NCI-H2196 treated with DMSO at 0.1 percent for 48 hours (cell line): ENCODE measurements around the gene OGG1.

Experiments used
- DNase-seq: peaks from one replicate; lab custom pipeline; 2025; ENCODE audit not compliant: unreplicated experiment; lab: John Stamatoyannopoulos, UW

OGG1 gene

DNA sequence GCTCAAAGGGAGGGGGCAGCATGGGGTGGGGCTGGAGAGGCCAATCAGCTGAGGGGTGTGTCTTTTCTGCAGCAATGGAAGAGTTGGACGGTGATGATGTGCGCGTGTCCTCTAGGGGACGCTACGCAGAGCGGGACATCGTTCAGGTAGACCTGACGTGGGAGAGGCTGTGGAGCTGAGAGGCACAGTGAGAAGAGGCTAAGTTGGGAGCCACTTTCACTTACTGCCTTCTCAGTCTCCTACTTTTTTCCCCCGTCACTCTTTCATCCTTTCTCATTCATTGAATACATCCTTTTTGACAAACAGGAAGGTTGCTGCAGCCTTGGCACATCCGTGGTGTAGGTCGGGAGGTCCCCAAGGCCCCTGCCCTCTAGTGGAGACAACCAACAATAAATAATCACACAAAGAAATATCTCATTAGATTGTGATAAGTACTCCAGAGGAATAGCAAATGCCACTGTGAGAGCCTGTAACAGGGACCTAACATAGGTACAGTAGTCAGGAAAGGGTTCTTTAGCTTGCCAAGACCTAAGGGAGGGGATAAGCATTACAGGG is 22.6 kb upstream of the OGG1 start:
- no peak for DNase-seq

DNA sequence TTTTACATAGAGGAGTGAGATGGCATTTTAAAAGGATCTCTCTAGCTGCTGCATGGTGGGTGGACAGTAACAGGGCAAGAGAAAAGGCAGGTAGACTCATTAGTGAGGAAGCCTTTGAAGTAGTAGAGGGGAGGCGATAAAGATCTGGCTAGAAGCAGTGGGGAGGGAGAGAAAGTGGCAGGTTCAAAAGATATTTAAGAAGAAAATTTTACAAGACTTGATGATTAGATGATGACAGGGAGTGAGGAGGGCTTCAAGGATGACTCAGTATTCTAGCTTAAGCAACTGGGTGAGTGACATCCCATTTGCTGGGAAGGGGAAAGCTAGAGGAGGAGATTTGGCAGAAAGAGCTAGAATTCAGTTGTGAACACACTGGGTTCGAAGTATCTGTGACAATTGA is 22.0 kb upstream of the OGG1 start:
- DNase-seq = no peak

DNA sequence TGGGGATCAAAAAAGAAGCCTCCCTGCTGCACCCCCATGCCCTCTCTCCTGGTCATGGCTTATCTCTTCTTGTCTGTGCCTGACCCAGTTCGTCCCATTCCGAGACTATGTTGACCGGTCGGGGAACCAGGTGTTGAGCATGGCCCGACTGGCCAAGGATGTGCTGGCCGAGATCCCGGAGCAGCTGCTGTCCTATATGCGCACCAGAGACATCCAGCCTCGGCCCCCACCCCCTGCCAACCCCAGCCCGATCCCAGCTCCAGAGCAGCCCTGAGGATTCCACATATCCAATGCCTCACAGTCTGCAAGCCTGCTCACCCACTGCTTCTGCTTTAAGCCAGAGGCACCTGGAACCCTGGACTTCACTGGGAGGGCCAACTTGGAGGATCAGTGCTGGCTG is 20.3 kb upstream of the OGG1 start:
- DNase-seq = no peak

DNA sequence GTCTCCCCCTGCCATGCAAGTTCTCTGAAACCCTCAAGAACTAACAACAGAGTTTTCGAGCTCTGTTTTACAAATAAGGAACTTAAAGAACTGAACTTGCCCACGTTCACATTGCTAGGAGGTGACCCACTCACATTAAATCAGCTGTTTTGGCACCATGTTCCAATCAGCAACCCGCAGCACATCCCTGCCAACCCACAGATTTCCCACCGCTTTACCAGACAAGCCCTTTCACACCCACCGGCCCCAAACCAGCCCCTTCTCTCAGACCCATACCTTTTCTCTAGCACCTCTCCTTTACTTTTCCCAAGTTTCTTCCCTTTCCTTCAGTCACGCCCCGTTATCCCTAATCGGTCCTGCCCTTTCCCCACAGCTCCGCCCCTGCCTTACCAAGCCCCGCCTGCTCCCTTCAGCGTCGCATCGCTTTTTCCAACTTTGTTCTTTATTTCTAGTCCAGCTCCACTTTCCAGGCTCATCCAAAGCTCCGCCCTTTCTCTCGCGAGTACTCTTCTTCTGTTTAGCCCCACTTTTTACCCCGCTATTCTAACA is 19.0 kb upstream of the OGG1 start:
- no peak for DNase-seq

DNA sequence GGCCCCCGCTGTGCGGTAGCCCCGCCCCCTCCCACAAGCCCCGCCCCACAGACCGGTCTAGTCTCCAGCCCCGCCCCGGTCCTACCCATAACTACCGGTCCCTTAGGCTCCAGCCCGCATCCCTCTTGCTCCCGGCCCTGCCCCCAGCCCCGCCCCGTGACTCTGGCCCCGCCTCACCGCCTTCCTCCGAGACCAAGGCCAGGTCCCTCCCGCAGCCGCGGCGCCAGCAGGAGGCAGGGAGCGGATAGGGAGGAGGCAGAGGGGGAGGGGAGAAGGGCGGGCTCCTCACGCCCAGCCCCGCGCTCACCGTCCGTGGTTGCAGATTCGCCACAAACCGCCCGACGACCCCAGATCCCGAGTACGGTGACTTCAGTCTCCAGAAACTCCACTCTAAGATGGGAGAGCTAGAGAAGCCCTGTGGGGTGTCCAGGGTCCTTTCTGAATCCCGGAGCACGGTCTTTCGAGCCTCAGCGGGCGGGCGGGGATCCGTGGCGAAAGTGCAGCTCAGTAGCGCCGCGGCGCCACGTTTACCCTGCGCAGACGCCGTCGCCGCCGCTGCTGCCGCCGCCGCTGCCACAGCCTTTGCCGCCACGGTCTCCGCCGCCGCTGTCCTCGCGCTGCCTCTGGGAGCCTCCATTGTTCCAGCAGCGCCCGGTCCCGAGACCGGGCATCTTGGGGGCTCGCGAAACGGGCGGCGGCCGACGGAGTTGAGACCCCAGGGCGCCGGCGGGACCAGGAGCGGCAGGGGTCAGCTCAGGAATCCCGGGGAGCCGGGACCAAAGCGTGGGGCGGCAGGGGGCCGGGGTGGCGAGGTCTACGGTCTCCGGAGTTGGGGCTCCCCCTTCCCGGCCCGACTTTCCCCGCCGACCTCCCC is 18.3 kb upstream of the OGG1 start, which contains the start of gene BRPF1:
Gene BRPF1 (plus strand): TSS at position 530 of the 874 bp plus-strand sequence. CDS start 2,406 bp downstream, outside the sequence.
- DNase-seq = peak; percentile 71

DNA sequence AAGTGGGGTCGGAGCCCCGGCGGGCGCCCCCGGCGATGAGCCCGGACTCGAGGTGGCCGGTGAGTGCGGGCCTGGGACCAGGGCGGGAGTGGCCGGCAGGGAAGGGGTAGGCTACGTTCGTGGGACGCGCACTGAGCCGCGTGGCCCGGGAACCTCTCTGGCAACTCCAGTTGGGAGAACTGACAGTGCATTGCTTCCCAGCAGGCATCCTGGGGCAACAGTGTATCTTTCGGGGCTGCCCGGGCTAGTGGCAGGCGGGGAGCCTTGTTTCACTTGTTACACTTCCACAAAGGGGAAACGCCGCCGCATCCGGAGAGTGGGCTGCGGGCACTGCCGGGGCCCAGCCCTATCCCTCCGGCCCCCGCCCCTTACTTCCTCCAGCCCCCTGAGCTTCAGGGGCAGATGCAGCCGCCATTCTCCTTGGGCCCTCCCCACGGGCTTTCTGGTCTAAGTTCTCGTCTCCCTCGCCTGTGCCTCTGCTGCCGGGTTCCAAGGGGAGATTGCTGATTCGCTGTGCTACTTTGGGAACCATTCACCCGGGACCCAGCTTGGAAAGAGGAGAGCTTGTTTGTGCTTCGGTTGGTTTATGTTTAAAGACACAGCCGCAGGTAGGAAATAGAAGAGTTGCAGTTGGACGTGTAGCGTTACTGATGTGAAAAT is 17.5 kb upstream of the OGG1 start:
- DNase-seq = no peak

DNA sequence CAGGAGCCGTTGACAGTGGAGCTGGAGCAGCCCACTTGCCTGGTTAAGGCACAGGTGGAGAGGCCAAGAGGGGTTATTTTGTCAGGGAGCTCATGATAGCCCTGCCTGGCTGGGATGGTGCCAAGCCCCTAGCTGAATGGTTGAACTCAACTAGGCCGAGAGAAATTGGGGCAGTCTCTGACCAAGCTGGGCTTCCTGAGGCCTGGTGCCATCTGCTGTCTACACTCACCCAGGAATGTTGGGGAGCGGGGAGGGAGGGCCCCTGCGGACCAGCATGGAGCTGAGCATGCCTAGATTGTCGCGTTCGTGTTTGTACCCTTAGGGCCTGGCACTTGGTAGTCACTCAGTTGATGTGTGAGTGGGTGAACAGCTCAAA is 17.0 kb upstream of the OGG1 start:
- no peak for DNase-seq

DNA sequence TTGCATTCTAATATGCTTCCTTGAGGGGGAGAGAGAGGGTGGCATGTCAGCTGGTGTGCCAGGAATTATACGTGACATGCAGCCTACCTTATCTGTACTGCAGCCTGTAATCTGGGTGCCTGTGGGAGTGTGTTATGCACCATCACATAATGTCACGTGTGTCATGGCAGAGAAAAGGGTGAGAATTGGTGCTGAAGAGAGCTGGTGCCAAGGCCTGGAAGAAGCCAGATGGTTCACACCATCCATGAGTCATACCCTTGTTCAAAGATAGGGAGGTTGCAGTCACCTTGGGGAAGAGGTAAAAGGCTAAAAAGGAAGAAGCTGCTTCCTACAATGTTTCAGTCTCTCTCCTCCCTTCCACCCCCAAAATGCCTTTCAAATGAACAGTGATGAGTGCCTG is 12.9 kb upstream of the OGG1 start:
- no peak for DNase-seq

DNA sequence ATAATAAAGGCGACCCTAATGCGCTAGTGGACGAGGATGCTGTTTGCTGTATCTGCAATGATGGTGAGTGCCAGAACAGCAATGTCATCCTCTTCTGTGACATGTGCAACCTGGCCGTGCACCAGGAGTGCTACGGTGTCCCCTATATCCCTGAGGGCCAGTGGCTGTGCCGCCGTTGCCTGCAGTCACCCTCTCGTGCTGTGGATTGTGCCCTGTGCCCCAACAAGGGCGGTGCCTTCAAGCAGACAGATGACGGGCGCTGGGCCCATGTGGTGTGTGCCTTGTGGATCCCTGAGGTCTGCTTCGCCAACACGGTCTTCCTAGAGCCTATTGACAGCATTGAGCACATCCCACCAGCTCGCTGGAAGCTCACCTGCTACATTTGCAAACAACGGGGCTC is 10.6 kb upstream of the OGG1 start:
- no peak for DNase-seq

DNA sequence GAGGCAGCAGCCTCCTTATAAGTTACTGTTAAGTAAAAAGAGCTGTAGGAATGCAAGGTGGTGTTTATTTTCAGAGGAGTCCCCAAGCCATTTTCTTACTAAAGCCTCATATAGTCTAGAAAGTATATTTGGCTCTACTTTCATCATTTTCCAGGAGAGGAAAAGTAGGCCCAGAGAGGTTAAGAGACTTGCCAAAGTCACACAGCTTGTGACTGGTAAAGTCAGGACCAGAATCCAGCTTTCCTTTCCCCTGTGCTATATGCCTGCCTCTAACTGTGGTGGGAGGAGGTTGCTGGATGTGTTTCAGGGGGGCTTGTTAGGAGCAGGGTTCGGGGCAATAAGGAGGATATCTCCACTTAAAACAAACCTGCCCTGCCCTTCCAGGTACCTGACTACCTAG is 7.2 kb upstream of the OGG1 start:
- no peak for DNase-seq

DNA sequence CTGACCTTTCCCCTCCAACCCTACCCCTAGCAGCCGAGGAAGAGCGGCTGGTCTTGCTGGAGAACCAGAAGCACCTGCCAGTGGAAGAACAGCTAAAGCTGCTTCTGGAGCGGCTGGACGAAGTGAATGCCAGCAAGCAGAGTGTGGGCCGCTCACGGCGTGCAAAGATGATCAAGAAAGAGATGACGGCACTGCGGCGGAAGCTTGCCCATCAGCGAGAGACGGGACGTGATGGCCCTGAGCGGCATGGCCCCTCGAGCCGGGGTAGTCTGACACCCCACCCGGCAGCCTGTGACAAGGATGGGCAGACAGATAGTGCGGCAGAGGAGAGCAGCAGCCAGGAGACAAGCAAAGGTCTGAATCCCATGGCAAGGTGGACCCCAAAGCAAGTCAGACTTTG is 6.2 kb upstream of the OGG1 start:
- DNase-seq = no peak

DNA sequence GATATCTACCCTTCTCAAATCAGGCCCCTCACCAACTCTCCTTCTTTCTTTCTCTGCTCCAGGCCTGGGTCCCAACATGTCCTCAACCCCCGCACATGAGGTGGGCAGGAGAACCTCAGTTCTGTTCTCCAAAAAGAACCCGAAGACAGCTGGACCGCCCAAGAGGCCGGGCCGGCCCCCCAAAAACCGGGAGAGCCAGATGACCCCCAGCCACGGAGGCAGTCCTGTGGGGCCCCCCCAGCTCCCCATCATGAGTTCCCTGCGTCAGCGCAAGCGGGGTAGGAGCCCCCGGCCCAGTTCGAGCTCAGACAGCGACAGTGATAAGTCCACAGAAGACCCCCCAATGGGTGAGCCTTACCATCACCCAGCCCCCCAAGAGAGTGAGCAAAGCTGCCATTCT is 5.6 kb upstream of the OGG1 start:
- no peak for DNase-seq

DNA sequence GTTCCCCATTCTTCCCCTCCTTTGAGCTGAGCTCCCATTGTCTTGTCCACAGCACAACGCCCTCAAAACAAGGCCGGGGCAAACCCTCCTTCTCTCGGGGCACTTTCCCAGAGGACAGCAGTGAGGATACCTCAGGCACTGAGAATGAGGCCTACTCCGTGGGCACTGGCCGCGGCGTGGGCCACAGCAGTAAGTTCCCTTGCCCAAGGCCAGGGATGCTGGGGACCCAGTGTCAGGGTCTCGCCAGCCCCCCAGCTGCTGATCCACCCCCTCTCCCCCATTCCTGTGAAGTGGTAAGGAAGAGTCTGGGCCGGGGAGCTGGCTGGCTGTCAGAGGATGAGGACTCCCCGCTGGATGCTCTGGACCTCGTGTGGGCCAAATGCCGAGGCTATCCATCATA is 4.2 kb upstream of the OGG1 start:
- no peak for DNase-seq

DNA sequence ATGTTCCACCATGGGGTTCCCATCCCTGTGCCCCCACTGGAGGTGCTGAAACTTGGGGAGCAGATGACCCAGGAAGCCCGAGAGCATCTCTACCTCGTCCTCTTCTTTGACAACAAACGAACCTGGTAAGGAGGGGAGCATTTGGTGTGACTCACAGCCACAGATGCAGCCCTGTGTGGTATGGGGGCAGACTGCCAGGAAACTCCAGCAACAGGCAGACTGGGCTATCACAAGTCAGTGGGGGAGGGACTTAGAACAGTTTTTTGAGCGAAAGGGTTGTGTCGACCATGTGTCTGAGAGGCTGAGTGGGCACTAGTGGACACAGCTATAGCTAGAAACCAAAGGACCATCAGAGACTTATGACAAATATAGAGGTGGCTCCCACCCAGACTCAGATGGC is 3.4 kb upstream of the OGG1 start:
- DNase-seq = no peak

DNA sequence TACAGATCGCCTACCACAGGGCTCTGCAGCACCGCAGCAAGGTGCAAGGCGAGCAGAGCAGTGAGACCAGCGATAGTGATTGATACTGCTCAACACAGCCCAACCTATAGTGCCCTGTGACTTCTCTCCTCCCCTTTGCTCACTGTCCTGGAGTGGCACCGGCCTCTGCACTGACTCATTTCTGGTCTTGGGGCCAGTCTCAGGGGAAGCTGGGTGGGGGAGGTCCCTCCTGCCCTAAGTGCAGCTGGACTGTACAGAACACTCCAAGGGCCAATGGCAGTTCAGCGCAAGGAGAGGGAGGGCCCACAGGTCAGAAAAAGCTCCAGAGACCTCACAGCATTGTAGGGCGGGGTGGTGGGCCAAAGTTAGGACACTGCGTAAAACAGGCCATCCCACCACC is 2.5 kb upstream of the OGG1 start:
- no peak for DNase-seq

DNA sequence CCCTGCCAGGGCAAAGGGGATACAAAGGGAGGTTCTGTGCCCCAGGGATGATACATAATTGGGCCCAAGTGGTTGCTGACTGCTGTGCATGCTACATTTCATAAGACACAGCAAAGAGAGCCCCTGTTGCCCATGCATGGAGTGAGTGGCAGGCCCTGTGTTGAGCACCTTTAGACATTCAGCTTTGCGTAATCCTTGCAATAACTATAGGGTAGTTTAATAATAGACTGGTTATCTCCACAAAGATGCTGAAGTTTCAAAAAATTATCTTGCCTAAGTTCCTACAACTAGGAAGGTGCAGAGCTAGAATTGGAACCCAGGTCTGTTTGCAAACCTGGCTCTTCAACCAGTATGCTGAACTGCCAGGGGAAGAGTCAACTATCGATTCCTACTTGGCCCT is 1.7 kb upstream of the OGG1 start:
- DNase-seq = no peak

DNA sequence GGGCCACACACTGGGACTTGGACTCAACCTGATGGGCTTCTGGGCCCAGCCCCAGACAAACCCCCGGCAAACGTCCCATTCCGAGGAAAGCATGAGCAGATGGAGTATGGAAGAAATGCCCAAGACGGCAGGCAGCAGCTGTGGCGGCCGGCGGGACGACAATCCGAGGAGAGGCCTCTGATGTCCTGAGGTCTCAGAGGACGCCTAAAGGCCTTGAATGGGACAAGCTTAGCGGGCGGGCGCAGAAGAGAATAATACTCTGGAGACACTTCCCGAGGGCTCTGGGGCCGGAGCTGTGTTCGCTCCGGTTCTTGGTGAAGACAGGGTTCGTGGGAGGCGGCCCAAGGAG is 482 bp upstream of the OGG1 start:
- no peak for DNase-seq

DNA sequence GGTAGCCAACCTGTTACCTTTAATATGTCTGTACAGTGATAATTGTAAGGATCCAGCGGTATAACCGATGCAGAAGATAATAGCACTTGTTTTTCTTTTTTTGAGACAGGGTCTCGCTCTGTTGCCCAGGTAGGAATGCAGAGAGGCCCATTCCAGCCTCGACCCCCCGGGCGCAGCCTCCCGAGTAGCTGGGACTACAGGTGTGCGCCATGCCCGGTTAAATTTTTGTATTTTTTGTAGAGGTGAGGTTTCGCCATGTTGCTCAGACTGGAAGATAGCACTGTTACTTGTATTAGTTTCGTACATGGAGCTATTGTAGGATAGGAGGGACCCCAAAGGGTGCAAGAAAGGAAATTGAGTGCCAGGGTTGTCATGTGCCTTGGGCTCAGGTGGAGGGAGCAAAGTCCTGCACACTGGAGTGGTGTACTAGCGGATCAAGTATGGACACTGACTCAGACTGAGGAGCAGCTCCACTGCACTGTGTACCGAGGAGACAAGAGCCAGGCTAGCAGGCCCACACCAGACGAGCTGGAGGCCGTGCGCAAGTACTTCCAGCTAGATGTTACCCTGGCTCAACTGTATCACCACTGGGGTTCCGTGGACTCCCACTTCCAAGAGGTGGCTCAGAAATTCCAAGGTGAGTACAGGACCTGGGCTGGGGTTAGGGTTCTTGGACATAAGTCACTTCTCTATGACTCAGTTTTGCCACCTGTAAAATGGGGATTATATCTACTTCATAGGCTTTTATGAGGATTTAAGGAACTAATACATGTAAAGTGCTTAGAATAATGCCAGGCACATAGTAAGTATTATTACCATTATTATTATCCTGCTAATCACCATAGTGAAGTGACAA is 1.0 kb downstream of the OGG1 start:
- DNase-seq = no peak

DNA sequence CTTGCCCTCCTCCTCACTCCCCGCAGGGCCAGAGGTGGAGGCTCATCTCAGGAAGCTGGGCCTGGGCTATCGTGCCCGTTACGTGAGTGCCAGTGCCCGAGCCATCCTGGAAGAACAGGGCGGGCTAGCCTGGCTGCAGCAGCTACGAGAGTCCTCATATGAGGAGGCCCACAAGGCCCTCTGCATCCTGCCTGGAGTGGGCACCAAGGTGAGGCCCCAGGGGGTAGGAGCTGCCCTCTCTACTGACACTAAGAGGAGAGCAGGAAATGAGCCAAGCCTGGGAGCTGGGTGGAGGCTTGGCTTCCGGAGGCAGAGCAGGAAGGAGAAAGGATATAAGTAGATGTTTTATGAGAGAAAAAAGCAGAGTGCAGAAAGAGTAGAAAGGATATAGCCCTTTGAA is 4.9 kb downstream of the OGG1 start:
- DNase-seq = no peak

DNA sequence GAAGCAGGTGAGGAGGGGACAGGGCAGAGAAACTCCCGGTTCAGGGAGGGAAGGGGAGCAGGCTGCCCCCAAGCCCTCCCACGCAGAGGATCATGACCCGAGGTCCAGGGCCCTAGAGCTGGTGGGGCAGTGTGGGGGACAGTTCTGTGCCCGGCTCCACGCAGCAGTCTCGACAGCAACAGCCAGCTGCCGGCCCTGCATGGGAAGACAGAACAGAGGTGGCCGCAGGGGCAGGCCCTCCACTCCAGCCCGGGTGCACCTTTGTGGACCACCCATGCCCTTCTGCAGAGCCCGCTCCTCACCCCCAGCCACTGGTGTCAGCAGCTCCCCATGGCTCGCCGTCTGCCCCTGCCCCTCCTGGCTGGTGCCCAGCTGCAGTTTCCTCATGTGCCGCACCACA is 7.7 kb downstream of the OGG1 start:
- DNase-seq = no peak

DNA sequence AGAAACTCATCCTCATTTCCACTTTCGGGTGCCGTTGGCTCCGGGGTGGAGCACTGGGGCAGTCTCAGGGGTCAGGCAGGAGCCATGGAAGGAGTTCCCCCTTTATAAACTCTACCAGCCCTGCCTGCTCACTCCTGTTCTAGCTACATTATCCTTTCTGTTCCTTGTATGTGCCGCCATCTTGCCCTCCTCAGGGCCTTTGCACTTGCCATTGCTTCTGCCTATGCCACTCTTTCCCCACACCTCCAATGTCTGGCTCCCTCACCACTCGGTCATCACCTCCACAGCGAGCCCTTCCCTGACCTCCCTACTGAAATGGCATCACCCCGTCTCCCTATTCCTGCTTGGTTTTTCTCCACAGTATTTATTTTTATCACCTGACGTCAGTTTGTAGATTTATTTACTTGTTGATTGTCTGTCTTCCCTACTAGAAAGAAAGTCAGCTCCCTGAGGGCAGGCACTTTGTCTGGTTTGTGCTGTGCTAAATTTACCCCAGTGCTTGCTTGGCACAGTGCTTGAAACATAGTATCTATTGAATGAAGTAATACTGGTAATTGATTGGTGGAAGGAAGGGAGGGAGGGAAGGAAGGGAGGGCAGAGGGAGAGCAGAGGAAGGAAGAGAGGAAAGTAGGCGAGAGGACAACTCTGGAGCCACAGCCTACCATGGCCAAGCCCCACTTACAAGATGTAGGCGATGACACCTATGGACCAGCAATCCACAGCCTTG is 11.2 kb downstream of the OGG1 start:
- no peak for DNase-seq
